Peyer's patch (tissue), 4 donors: ENCODE measurements around the gene CAB39L. TPM values are rescaled to one million over a fixed set of nuclear protein-coding genes. Genes with fewer than 3 reads are reported as not detected.

Source experiments
- DNase-seq, 3 donors: peaks; one replicate each; pipeline ENCODE4 v3.0.0-alpha.2; 2017 to 2019
- H3K27ac ChIP-seq, 4 donors: fragments of 200-600 bp; sonication (generic); one replicate each; pipeline ENCODE4 v1.5.1; 2016 to 2019
- H3K27me3 ChIP-seq, 2 donors: fragments of 200-600 bp; sonication (generic); one replicate each; pipeline ENCODE4 v1.5.1; 2019
- H3K36me3 ChIP-seq, 3 donors: fragments of 200-600 bp; sonication (generic); one replicate each; pipeline ENCODE4 v1.5.1; 2016 to 2019
- H3K4me1 ChIP-seq, 4 donors: fragments of 200-600 bp; sonication (generic); one replicate each; pipeline ENCODE4 v1.5.1; 2016 to 2019
- H3K4me3 ChIP-seq, 4 donors: fragments of 200-600 bp; sonication (generic); 1 replicate in 3 of 4; 2 replicates in 1 of 4; pipeline ENCODE4 v1.5.1; 2016 to 2019; ENCODE audit warnings: mild to moderate bottlenecking in 1 of 4
- H3K9me3 ChIP-seq, 4 donors: fragments of 200-600 bp; sonication (generic); one replicate each; pipeline ENCODE4 v1.5.1; 2016 to 2019; ENCODE audit warnings: mild to moderate bottlenecking in 1 of 4
- POLR2A ChIP-seq, 2 donors: fragments of 450-650 bp; IDR thresholded peaks; one replicate each; pipeline ENCODE4 v1.5.1; 2017; ENCODE audit warnings: antibody characterized with exemption in 2 of 2, mild to moderate bottlenecking in 2 of 2, moderate library complexity in 2 of 2
- total RNA-seq, 4 donors: library from RNA; depleted of rRNA; stranded (reverse); fragments of >200 nt; gene quantifications; one replicate each; pipeline ENCODE4 v1.1.0, GENCODE V29; 2016
- TF ChIP-seq, protein P1 (sequence below), 6 experiments: fragments of 450-650 bp in 4 of 6; fragments of 200-600 bp in 2 of 6; sonication (generic) in 1 of 6; IDR thresholded peaks; one replicate each; pipeline ENCODE4 v1.5.1; 2017 to 2019; ENCODE audit warnings: antibody characterized with exemption in 6 of 6, mild to moderate bottlenecking in 3 of 6, moderate library complexity in 1 of 6

CAB39L gene
- total RNA-seq, 4 donors from 2014 or later = 8.3 to 28.9 (median 11.6) TPM

DNA sequence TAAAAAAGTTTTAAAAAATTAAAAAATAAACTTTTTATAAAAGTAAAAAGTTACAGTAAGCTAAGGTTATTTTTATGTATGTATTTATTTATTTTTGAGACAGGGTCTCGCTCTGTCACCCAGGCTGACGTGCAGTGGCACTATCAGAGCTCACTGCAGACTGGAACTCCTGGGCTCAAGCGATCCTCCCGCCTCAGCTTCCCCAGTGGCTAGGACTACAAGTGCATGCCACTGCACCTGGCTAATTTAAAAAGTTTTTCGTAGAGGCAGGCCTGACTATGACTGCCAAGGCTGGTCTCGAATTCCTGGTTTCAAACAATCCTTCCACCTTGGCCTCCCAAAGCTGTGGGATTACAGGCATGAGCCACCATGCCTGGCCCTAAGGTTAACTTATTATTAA lies 132.0 kb downstream of the CAB39L start:
- Histone ChIP-seq H3K27ac (no peak overlapping the region), H3K27me3 (no peaks in the 10 kb centered on the region), H3K36me3 (no peaks in the 10 kb centered on the region), H3K4me3 (no peak overlapping the region), H3K4me1 (peaks cover 0 to 29% (median 2%) of the 10 kb centered on the region in 4 donors), H3K9me3 (no peaks in the 10 kb centered on the region)
- no peak for TF ChIP-seq POLR2A (IDR thresholded peaks at IDR 0.05)
- TF ChIP-seq, protein P1, sequence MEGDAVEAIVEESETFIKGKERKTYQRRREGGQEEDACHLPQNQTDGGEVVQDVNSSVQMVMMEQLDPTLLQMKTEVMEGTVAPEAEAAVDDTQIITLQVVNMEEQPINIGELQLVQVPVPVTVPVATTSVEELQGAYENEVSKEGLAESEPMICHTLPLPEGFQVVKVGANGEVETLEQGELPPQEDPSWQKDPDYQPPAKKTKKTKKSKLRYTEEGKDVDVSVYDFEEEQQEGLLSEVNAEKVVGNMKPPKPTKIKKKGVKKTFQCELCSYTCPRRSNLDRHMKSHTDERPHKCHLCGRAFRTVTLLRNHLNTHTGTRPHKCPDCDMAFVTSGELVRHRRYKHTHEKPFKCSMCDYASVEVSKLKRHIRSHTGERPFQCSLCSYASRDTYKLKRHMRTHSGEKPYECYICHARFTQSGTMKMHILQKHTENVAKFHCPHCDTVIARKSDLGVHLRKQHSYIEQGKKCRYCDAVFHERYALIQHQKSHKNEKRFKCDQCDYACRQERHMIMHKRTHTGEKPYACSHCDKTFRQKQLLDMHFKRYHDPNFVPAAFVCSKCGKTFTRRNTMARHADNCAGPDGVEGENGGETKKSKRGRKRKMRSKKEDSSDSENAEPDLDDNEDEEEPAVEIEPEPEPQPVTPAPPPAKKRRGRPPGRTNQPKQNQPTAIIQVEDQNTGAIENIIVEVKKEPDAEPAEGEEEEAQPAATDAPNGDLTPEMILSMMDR (IDR thresholded peaks at IDR 0.05) = no peak
- no peak for DNase-seq

DNA sequence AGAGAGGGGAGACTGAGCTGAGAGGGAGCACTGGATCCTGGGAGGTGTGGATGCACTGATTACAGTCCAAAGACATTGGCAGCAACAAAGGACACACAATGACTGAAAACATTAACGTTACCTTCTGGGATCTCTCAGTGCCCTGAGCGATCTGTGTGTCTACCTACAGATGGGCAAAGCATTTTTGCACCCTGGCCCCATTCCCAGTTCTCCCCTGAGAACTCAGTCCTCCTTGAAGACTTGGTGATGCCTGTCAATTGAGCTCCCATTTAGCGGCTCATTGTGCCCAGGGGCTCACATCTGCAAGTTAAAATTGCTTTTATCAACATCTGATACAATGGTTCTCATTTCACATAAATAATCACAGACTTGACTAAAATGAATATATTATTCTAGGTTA lies 133.6 kb downstream of the CAB39L start:
- Histone ChIP-seq H3K9me3 (no peaks in the 10 kb centered on the region), H3K4me3 (no peak overlapping the region), H3K36me3 (no peaks in the 10 kb centered on the region), H3K4me1 (peaks cover 0 to 28% (median 2%) of the 10 kb centered on the region in 4 donors), H3K27me3 (no peaks in the 10 kb centered on the region), H3K27ac (peak overlapping the region in 1 of 4 donors; percentile 6)
- DNase-seq = no peak
- TF ChIP-seq, protein P1 (IDR thresholded peaks at IDR 0.05) = no peak
- no peak for TF ChIP-seq POLR2A (IDR thresholded peaks at IDR 0.05)

DNA sequence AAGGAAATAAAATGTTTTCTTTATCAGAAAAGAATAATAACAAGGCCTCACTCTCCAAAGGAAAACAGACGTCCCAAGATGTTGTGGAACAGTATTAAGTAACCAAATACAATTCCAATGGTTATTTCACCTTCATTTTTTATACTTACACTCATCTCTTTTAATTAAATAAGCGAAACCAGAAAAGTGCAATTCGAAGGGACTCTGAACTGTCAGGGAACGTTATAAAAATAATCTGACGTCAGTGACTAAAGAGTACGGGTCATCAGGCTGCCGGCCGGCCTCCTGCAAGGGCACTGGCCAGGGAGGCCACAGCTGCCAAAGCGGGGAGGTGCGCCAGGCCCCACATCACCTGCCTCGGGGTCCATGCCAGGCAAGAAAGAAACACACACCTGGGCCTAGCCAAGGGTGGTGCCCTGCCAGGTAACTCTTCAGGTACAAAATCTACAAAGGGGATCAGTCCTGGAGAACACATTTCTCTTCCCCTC lies 134.9 kb downstream of the CAB39L start:
- DNase-seq = no peak
- H3K9me3 ChIP-seq = no peaks in the 10 kb centered on the region
- TF ChIP-seq, protein P1 (IDR thresholded peaks at IDR 0.05) = no peak
- TF ChIP-seq POLR2A (IDR thresholded peaks at IDR 0.05) = no peak
- H3K27me3 ChIP-seq = no peaks in the 10 kb centered on the region
- no peak overlapping the region for H3K4me3 ChIP-seq
- peak overlapping the region; percentile 53 to 86 (median 73) for H3K27ac ChIP-seq
- peaks cover 0 to 16% (median 2%) of the 10 kb centered on the region in 4 donors for H3K4me1 ChIP-seq
- H3K36me3 ChIP-seq = no peaks in the 10 kb centered on the region

DNA sequence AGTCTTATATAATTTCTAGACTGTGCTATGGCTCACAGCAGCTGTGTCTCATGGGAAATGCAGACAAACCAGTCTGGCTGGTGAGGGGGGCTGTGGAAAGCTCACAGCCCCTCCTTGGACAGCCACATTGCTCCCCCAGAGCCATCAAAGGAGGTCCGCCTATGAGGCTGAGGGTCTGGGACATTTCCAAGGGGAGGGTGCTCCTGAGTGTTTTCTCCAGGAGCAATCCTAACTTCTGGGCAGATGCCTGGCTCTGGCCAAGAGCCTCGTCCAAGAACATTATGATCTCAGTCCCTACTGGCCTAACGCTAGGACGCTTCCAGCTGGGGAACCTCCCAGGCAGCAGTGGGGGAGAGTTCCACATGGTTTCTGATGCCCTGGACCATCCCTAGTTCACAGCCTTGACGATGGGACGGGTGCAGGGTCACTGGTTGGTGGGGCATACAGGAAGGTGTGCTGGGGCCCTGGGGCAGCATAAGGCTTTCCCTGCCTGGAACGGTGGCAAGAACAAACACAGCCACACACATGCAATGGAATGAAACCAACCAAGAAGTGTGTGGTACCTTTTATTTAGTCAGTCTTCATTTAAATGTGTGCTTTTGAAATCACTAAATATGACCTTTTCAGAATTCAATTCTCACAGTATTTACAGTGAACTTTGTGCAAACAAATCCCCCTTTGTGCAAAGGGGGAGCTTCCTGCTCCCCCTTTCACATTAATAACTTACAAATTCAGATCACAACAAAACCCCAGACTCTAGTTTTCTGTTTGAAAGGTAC lies 135.6 kb downstream of the CAB39L start:
- Histone ChIP-seq H3K4me1 (peaks cover 0 to 18% (median 2%) of the 10 kb centered on the region in 4 donors), H3K4me3 (no peak overlapping the region), H3K27ac (peak overlapping the region; percentile 53 to 86 (median 73)), H3K9me3 (no peaks in the 10 kb centered on the region), H3K36me3 (no peaks in the 10 kb centered on the region), H3K27me3 (no peaks in the 10 kb centered on the region)
- TF ChIP-seq POLR2A (IDR thresholded peaks at IDR 0.05) = no peak
- TF ChIP-seq, protein P1 (IDR thresholded peaks at IDR 0.05) = no peak
- DNase-seq = peak in 1 of 3 donors; percentile 75

DNA sequence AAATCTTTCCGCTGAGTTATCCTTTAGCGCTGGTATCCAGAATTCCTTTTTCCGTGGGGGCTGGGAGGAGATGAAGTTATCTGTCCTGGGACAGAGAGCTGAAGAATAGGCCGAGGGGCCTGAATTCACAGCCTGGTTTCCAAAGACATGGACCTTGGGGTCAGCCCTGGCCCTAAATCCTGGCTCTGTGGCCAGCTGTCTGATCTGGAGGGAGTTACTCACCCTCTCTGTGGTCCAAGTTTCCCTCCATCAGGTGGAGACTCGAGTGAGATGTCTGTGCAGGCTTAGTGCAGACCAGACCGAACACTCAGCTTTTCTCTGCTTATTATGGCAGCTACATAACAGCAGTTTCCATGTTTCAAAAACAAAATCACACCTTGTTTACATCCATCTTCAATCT lies 136.5 kb downstream of the CAB39L start:
- Histone ChIP-seq H3K36me3 (no peaks in the 10 kb centered on the region), H3K9me3 (no peaks in the 10 kb centered on the region), H3K27ac (peak overlapping the region in 3 of 4 donors; percentile 67 to 86 (median 79)), H3K4me3 (no peak overlapping the region), H3K4me1 (peaks cover 0 to 18% (median 2%) of the 10 kb centered on the region in 4 donors), H3K27me3 (no peaks in the 10 kb centered on the region)
- TF ChIP-seq POLR2A (IDR thresholded peaks at IDR 0.05) = no peak
- TF ChIP-seq, protein P1 (IDR thresholded peaks at IDR 0.05) = no peak
- no peak for DNase-seq
